ENCODE measurements around the gene UCHL1.
"Not testable (repeated sequence)": the region's sequence is repeated elsewhere in the genome, so short reads cannot be mapped to it uniquely, and the experiment has no call there.

The UCHL1 gene

DNA sequence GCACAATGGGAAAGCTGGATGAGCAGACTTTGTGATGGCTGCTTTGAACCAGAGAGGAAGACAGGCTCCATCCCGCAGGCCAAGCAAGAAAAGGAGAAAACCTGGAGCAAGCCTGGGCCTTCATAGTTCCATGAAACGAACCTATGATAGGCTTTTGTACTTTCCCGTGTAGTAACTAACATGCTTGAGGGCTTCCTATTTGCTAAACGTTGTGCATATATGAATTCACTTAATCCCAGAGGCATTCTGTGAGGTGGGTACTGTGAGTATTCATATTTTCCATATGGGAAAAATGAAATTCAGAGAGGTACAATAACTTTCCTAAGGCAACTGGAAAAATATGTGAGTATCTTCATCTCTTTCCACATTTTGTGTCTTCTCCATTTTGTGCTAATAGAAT lies 28.8 kb upstream of the UCHL1 start:
- in situ Hi-C loops (cut with MboI; ENCODE audit: low pct_unique_long_range_greater_than_20kb, low sequenced_read_pairs) = no loop called here

DNA sequence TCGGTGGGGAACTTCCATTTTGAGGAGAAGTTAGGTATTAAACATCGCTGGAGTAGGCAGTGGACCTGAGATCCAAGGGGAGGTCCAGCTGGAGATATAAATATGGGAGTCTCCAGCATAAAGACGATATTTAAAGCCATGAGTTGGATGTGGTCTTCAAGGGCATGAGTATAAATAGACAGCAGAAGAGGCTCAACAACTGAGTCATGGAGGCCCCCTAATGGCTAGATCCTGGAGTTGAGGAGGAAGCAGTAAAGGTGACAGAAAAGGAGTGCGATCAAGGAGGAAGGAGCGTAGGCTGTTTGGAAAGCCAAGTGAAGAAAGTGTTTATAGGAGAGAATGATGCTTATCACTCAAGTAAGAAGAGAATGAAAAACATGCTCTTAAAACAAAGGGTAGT lies 24.3 kb upstream of the UCHL1 start:
- in situ Hi-C loops (cut with MboI; ENCODE audit: low pct_unique_long_range_greater_than_20kb, low sequenced_read_pairs) = no loop called here
- peak; percentile 28 for DNase-seq

More for the DNA sequence above, 28.8 kb upstream of the UCHL1 start:
- DNase-seq = no peak

DNA sequence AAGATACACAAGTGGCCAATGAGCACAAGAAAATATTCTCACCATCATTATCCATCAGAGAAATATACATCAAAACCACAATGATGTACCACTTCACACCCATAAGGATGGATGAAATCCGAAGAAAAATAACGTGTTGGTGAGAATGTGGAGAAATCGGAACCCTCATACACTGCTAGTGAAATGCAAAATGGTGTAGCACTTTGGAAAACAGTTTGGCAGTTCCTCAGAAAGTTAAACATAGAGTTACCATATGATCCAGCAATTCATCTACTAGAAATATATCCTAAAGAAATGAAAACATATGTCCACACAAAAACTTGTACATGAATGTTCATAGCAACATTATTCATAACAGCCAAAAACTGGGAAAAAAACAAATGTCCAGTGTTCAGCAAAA lies 23.9 kb upstream of the UCHL1 start:
- no peak for DNase-seq
- in situ Hi-C loops (cut with MboI; ENCODE audit: low pct_unique_long_range_greater_than_20kb, low sequenced_read_pairs) = no loop called here

DNA sequence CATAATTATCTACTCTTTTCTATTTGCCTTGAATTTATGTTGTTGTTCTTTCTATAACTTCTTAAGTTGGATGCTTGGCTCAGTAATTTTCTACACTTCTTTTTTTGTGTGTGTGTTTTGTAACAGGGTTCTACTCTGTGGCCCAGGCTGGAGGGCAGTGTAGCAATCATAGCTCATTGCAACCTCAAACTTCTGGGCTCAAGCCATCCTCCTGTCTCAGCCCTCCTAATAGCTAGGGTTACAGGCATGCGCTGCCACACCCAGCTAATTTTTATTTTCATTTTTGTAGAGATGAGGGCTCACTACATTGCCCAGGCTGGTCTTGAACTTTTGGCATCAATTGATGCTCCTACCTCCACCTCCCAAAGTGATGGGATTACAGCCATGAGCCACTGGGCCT lies 20.7 kb upstream of the UCHL1 start:
- in situ Hi-C loops (cut with MboI; ENCODE audit: low pct_unique_long_range_greater_than_20kb, low sequenced_read_pairs) = no loop called here

DNA sequence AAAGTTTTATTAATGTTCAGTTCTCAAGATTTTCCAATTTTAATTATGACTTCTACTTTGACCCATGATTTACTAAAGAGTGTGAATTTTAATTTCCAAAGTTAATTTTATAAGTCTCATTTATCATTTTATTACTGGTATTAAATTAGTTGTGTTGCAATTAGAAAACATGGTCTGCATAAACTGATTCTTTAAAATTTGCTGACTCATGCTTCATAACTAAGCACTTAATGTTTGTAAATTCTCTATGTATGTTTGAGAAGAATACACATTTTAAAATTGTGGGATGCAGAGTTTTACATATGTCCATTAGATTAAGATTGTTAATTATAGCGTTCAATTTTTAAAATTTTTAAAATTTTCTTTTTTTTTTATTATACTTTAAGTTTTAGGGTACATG lies 20.2 kb upstream of the UCHL1 start:
- in situ Hi-C loops (cut with MboI; ENCODE audit: low pct_unique_long_range_greater_than_20kb, low sequenced_read_pairs) = no loop called here
- no peak for DNase-seq

More for the DNA sequence above, 20.7 kb upstream of the UCHL1 start:
- DNase-seq = no peak

DNA sequence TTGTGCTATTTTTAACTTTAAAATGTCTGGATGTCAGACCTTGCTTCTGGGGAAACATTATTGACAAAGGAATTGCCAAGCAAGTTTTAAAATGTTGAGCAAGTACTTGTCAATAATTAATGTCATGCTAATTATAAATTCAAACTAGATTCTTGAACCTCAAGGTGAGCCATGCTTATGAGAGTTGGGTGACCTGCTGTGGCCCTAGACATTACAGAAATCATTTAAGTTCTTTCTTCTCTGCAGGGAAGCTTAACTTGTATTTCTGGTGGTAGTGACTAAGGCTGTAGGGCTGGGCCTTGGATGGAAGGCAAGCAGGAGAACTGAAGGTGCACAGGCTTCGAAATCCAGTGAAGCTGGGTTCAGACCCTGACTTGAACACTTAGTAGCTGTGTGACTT lies 14.8 kb upstream of the UCHL1 start:
- no peak for DNase-seq
- in situ Hi-C loops (cut with MboI; ENCODE audit: low pct_unique_long_range_greater_than_20kb, low sequenced_read_pairs) = no loop called here

DNA sequence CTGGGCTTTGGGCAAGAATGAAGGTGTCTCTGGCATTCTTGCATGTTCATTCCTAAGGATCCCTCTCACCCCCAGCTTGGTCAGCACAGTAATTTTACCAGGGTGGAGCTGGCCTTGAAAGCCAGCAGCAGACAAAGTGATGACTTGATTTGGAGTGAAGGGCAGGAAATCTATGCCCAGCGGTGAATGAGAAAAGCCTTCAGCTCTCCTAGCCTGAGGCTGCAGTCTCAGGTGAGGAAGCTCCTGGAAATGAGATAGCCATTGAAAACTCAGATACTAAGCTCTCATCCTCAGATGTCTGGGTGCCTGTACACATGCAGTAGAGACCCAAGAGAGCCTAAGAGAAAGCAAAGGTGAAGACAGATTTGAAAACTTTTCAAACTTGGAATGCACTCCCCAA lies 10.7 kb upstream of the UCHL1 start:
- no peak for DNase-seq
- in situ Hi-C loops (cut with MboI; ENCODE audit: low pct_unique_long_range_greater_than_20kb, low sequenced_read_pairs) = no loop called here

DNA sequence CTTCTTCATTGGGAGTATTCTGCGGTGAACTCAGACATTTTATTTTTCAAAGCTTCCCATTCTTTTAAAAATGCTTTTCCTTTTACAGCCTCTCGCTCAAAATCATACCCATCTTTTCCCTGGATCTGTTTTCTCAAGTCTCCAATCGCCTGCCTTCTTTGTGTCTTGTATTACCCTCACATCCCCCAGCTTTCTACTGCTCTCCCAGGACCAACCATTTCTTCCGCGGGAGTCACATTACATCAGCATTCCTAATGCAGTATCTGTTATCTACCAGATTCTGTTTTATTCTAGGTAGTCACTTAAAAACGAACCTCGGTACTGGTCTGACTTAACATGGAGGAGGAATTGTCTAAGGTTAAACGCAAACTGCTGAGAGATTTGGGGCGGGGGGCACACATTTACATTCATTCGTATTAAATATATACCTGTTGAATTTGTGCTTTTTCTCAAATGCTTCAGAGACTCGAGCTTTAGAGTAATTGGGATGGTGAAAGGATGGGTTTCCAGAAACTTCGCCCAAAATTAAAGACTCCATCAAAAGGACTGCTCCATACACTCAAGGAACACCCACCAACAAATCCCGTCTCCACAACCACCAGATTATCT lies 493 bp upstream of the UCHL1 start:
- in situ Hi-C loops (cut with MboI; ENCODE audit: low pct_unique_long_range_greater_than_20kb, low sequenced_read_pairs) = no loop called here
- DNase-seq = no peak

DNA sequence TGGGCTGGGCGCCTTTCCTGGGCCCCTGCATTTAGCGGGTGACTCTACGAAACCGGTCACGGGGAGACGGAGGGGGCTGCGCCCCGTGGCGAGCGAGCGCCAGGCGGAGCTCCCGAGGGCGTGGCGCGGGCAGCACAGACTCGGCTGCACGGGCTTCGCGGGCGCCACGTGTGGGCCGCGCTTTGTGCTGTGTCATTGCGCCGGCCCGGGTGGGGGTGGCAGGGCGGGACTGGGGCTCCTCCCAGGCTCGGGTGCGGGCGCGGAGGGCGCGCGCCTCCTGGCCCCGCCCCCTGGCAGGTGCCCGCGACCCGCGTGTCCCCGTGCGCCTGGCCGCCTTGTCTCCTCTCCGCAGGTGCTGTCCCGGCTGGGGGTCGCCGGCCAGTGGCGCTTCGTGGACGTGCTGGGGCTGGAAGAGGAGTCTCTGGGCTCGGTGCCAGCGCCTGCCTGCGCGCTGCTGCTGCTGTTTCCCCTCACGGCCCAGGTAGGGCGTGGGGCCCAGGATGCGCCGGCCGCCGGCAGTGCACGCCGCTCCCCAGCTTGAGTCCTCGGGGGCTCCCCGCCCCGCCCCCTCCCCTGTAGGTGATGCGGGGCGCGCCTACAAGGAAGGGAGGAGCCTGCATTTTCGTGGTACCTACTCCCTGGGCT lies 651 bp downstream of the UCHL1 start:
- in situ Hi-C loops (cut with MboI; ENCODE audit: low pct_unique_long_range_greater_than_20kb, low sequenced_read_pairs) = no loop called here
- peak; percentile 53 for DNase-seq

DNA sequence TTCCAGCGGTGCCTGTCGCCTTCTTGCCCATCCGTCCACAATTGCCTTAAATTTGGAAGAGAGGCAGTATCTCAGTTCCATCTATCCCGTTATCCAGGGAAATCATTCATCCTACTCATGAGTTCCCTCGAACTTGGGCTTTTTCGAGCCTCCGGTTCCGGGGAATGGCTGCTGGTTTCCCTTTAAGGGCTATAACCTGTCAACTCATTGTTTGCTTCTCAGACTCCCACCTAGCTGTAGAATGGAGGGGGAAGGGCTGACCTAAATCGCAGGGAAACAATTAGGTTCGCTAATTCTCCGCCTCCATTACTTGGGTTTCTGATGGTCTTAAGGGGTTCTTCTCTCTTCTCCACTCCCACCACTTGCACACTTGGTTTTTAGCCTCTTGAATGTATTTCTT lies 1.2 kb downstream of the UCHL1 start:
- in situ Hi-C loops (cut with MboI; ENCODE audit: low pct_unique_long_range_greater_than_20kb, low sequenced_read_pairs) = no loop called here
- peak; percentile 9 for DNase-seq

DNA sequence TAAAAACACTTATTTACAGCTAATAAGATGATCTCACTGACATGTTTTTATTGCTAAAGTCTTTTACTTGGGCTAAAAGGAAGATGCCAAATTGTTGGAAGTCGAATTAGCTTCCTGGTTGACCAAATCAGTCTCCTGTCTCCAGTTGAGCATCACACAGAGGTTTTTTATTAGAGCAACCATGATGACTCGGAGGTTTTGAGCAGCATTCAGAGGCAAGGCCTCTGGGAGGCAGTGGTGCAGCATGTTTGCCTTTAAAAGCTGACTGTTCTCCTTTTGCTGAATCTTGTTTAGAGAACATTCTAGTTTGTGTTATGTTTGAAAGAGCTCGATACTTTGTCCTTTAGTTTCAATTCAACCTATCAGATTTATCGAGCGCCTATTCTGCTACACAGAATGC lies 2.1 kb downstream of the UCHL1 start:
- peak; percentile 56 for DNase-seq
- in situ Hi-C loops (cut with MboI; ENCODE audit: low pct_unique_long_range_greater_than_20kb, low sequenced_read_pairs) = no loop called here

DNA sequence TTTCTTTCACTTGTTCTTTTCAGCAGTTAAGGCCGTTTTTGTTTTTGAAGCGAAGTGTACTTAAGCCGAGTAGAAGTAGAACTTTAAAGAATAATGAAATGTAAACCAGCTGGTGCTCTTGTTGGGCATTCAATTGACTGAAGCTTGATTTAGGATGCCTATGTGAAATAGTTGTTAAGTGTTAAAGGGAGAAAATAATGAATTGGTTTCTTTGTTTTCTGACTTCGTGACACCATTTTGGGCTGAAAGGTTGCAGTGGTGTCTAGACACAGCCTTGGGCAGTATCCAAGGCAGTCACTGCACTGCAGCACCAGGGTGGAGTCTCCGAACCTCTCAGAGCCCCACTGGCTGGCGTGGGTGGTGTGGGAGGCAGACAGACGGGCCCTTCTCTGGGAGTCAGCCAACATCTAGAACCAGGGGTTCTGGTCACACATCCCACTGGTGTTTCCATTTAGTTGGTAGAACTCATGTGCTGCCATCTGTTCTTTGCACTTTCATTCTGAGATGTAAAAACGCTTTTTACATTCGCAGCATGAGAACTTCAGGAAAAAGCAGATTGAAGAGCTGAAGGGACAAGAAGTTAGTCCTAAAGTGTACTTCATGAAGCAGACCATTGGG lies 3.5 kb downstream of the UCHL1 start:
- in situ Hi-C loops (cut with MboI; ENCODE audit: low pct_unique_long_range_greater_than_20kb, low sequenced_read_pairs) = no loop called here

DNA sequence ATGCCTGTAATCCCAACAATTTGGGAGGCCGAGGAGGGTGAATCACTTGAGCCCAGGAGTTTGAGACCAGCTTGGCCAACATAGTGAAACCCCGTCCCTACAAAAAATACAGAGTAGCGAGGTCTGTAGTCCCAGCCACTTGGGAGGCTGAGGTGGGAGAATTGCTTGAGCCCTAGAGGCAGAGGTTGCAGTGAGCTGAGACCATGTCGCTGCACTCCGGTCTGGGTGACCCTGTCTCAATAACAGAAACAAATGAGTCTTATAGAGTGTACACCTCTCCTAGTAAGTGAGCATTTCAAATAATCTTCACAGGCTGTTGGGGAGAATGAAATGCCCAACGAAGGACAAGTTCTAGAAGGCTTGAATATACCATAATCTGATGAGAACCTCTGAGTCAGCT lies 5.5 kb downstream of the UCHL1 start:
- no peak for DNase-seq
- in situ Hi-C loops (cut with MboI; ENCODE audit: low pct_unique_long_range_greater_than_20kb, low sequenced_read_pairs) = no loop called here

More for the DNA sequence above, 3.5 kb downstream of the UCHL1 start:
- no peak for DNase-seq

DNA sequence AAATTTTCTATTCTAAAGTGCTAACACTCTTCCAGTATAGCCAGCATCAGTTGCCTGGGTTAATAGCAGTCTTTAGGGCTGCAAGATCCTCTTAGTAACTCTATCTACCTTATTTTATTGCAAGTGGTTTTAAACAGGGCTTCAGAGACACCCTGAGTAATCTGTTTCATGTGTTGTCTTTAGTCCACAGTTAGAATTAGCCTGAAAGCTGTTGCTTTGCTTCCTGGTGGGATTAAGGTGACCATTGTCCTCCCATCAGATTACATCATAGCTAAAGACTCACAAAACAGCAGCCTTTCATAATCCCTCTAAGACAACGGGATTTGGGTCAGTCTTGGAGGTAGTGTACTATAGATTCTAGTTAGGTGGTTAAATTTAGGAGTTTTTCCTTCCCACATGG lies 7.5 kb downstream of the UCHL1 start:
- in situ Hi-C loops (cut with MboI; ENCODE audit: low pct_unique_long_range_greater_than_20kb, low sequenced_read_pairs) = no loop called here
- DNase-seq = no peak

DNA sequence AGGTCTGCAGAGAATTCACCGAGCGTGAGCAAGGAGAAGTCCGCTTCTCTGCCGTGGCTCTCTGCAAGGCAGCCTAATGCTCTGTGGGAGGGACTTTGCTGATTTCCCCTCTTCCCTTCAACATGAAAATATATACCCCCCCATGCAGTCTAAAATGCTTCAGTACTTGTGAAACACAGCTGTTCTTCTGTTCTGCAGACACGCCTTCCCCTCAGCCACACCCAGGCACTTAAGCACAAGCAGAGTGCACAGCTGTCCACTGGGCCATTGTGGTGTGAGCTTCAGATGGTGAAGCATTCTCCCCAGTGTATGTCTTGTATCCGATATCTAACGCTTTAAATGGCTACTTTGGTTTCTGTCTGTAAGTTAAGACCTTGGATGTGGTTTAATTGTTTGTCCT lies 11.3 kb downstream of the UCHL1 start:
- in situ Hi-C loops (cut with MboI; ENCODE audit: low pct_unique_long_range_greater_than_20kb, low sequenced_read_pairs) = no loop called here
- DNase-seq = no peak

DNA sequence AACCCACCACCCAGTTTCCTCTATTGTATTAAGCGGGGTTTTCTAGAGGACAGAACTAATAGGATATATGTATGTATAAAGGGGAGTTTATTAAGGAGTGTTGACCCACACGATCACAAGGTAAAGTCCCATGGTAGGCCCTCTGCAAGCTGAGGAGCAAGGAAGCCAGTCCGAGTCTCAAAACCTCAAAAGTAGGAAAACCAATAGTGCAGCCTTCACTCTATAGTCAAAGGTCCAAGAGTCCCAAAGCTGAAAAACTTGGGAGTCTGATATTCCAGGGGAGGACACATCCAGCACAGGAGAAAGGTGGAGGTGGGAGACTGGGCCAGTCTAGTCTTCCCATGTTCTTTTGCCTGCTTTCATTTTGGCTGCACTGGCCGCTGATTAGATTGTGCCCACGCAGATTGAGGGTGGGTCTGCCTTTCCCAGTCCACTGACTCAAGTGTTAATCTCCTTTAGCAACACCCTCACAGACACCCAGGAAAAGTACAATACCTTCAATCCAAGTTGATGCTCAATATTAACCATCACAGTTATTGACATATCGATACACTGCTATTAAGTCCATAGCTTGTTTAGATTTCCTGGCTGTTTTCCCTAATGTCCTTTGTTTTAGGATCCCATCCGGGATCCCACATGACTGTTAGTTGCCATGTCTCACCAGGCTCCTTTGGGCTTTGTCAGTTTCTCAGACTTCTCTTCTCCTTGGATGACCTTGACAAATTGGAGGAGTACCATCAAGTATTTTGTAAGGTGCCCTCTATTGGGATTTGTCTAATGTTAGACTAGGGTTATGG lies 12.2 kb downstream of the UCHL1 start:
- in situ Hi-C loops (cut with MboI; ENCODE audit: low pct_unique_long_range_greater_than_20kb, low sequenced_read_pairs) = no loop called here
- no peak for DNase-seq

DNA sequence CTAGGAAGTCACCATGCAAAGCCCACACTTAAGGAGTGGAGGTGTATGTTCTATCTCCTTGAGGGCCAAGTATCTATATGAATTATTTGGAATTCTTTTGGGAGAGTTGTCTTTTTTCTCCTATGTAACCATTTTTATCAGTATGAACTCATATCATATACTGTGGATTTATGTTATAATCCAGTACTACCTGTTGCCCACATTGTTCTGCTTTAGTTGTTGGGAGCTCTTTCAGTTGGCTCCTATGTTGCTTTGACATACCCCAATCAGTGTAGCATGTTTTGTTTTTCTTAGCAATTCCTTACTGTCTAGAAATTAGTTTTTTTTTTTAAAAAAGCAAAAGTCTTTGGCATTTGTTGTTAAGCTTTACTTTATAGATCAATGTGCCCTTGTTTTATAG lies 13.0 kb downstream of the UCHL1 start:
- DNase-seq = no peak

DNA sequence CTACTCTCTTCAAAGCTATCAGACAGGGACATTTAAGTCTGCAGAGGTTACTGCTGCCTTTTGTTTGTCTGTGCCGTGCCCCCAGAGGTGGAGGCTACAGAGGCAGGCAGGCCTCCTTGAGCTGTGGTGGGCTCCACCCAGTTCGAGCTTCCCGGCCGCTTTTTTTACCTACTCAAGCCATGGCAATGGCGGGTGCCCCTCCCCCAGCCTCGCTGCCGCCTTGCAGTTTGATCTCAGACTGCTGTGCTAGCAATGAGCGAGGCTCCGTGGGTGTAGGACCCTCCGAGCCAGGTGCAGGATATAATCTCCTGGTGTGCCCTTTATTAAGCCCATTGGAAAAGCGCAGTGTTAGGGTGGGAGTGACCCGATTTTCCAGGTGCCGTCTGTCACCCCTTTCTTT lies 19.2 kb downstream of the UCHL1 start:
- in situ Hi-C loops (cut with MboI; ENCODE audit: low pct_unique_long_range_greater_than_20kb, low sequenced_read_pairs) = loop anchor here (25.0 kb wide), 1 partner anchor 386 kb away; no protein-coding TSS in a partner anchor
- DNase-seq = not testable (repeated sequence)

More for the DNA sequence above, 13.0 kb downstream of the UCHL1 start:
- in situ Hi-C loops (cut with MboI; ENCODE audit: low pct_unique_long_range_greater_than_20kb, low sequenced_read_pairs) = no loop called here

DNA sequence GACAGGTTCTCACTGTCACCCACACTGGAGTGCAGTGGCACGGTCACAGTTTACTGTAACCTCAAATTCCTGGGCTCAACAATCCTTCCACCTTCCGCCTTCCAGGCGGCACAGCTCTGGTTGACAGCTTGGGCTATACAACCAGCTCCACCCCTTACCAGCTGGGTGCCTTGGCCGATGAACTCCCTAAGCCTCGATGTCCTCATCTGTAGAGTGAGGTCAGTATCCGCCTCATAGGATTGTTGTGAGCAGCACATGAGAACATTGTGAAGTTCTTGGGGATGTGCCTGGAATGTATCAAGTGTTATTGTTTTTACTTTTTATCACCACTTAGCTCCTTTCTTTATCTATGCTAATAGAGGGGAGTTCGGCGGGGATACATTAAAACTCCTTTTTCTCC lies 23.3 kb downstream of the UCHL1 start:
- in situ Hi-C loops (cut with MboI; ENCODE audit: low pct_unique_long_range_greater_than_20kb, low sequenced_read_pairs) = loop anchor here (25.0 kb wide), 1 partner anchor 382 kb away; no protein-coding TSS in a partner anchor
- no peak for DNase-seq

Measured in KBM-7 (cell line).